ENCODE measurements around the gene KLHL6. TPM values are rescaled to one million over a fixed set of nuclear protein-coding genes. Genes with fewer than 3 reads are reported as not detected.
"Not testable (repeated sequence)": the region's sequence is repeated elsewhere in the genome, so short reads cannot be mapped to it uniquely, and the experiment has no call there.

The KLHL6 gene
- polyA plus RNA-seq, 1 donor = 1.1 TPM

- no peak for DNase-seq
Measured at GRCh38 chr3:183487016-183487415, 68.5 kb downstream of the KLHL6 start.

DNA sequence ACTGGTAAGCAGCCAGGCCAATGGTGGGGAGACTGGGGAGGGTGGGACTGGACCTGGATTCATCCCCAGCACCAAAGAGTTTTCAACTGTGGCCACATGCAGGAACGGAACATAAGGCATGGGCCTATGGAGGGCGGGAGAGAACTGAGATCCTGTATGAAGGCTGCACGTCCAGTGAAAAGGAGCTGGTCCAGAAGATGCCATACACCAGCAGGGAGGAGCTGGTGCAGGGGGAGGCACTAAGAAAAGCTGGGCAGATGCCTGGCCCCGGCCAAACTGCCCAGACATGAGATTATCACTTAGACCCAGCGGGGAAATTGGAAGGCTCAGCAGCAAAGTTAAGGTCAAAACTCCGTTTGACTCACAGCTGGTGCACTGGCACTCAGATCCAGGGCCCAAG lies 69.0 kb downstream of the KLHL6 start:
- no peak for DNase-seq

DNA sequence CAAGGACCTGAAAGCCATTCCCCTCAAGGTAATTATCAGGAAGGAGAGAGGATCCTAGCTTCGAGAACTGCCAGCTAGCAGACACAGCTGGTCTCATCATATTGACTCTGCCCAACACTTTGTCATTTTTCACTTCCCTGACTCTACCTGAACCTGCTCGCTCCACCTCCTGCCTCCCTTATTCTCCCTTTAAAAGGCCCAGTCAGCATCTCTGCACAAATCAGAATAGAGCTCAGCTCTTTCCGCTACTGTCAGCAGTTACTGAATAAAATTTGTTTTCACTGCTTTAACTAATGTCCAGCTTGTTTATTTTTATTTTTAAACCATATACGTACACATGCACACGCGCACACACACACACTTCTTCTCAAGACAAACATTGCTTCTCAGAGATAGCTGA lies 69.9 kb downstream of the KLHL6 start:
- no peak for DNase-seq

- DNase-seq = no peak
Measured at GRCh38 chr3:183485093-183485492, 70.4 kb downstream of the KLHL6 start.

- DNase-seq = no peak
Measured at GRCh38 chr3:183484431-183485075, 71.0 kb downstream of the KLHL6 start.

GRCh38 chr3:183481582-183481981 lies 73.9 kb downstream of the KLHL6 start:
- no peak for DNase-seq

GRCh38 chr3:183478501-183478900 lies 77.0 kb downstream of the KLHL6 start:
- no peak for DNase-seq

DNA sequence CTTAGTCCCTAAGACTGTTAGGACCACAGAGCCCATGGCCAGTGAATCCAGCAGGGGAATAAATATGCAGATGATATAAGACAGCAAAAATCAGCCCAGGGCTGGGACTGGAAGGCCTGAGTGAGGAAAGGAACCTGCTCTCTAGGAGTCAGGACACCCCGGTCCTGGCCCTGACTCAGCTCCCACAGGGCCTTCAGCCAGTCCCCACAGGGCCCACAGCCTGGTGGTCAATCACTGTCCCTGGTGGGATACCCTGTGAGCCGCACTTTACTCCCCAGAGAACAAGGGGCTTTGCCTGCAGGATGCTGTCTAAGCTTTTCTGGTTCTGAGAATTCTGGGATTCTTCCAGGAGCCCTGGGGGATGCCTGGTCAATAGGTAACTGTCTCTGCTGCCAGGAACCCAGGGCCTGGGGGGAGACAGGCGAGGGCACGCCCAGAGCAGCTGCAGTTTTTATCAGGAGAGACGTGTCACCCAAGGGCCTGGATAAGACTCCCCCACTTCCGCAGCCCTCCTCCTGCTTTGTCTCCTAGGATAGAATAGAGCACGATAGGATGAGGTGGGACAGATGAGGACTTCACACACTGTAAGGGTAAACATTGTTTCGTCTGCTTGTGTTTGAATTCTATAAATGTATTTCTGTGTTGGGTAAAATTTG lies 77.6 kb downstream of the KLHL6 start:
- no peak for DNase-seq

DNA sequence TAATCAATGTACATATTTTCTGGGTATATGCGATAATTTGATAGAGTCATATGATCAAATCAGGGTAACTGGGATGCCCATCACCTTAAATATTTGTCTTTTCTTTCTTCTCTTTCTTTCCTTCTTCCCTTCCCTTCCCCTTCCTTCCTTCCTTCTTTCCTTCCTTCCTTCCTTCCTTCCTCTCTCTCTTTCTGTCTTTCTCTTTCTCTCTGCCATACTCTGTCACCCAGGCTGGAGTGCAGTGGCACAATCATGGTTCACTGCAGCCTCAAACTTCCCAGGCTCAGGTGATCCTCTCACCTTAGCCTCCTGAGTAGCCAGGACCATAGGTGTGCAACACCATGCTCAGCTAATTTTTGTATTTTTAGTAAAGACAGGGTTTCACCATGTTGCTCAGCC lies 79.7 kb downstream of the KLHL6 start:
- DNase-seq = not testable (repeated sequence)

DNA sequence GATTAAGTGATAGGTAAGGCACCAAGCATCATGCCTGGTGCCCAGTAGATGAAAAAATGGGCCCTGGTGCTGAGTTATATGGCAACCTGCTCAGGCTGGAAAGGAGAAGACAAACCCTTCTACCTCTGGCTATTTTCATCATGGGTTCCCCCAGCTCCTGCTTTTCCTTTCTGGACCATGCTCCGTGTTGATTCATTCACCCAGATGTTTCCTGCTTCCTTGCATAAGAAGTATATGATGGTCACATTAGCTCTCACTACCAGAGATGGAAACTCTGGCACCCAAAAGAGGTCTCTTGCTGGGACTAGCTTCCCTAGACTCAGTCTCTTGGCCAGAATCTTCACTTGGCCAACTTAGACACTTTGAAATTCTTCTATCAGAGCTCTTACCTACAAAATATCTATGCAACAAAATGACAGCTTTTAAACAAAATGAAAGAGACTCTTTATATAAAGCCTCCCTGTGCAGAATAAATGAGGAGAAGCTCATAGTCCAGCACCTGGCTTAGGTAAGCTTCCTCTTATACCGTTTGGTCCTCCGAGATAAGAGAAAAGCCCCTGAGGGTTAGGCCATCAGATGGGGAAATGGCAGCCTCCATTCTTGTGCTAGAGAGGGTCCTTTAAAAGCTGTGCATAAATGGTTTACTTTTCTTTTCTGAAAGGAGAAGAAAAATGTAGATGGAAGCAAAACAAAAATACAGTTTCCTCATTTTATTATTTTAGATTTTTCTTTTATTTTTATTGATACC lies 80.3 kb downstream of the KLHL6 start:
- no peak for DNase-seq

GRCh38 chr3:183473969-183474368 lies 81.5 kb downstream of the KLHL6 start:
- DNase-seq = no peak

GRCh38 chr3:183472155-183472554 lies 83.4 kb downstream of the KLHL6 start:
- no peak for DNase-seq

- no peak for DNase-seq
Measured at GRCh38 chr3:183468424-183468823, 87.1 kb downstream of the KLHL6 start.

GRCh38 chr3:183466575-183466974 lies 88.9 kb downstream of the KLHL6 start:
- no peak for DNase-seq

DNA sequence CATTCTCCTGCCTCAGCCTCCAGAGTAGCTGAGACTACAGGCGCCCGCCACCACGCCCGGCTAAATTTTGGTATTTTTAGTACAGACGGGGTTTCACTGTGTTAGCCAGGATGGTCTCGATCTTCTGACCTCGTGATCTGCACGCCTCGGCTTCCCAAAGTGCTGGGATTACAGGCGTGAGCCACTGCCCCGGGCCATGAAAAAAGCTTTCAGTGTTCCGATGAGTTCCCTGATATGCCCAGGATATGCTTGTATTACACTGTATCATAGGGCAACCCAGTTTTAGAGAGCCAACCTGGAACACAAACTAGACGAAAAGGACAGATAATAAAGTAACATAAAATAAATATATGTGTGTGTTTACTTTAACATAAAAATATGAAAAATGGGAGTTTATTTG lies 89.8 kb downstream of the KLHL6 start:
- DNase-seq = not testable (repeated sequence)

GRCh38 chr3:183464480-183464879 lies 91.0 kb downstream of the KLHL6 start:
- no peak for DNase-seq

DNA sequence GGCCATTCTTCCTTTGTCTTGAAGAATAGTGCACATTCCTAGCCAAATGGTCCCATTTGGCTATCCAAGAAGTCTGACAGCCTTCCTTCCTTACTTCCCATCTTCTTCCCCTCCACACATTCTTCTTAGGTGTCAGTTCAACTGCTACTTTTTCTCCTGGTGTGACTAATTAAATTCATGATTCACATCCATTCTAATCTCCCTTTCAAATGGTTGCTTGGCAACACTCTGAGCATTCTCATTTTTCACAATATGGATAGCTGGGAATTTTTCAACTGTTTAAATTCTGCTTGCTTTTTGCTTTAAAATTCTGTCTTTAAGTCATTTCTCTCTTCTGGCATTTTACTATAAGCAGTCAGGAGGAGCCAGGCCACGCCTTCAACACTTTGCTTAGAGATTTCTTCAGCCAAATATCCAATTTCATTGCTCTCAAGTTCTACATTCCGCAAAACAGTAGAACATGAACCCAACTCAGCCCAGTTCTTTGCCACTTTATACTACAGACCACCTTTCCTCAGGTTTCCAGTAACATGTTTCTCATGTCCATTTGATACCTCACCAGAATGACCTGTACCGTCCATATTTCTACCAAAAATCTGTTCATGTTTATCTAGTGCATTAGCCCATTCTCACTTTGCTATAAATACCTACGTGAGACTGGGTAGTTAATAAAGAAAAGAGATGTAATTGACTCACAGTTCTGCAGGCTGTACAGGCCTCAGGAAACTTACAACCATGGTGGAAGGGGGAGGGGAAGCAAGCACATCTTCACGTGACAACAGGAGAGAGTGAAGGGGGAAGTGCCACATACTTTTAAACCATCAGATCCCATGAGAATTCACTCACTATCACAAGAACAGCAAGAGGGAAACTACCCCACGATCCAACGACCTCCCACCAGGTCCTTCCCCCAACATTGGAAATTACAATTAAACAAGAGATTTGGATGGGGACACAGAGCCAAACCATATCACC lies 95.1 kb downstream of the KLHL6 start:
- no peak for DNase-seq

DNA sequence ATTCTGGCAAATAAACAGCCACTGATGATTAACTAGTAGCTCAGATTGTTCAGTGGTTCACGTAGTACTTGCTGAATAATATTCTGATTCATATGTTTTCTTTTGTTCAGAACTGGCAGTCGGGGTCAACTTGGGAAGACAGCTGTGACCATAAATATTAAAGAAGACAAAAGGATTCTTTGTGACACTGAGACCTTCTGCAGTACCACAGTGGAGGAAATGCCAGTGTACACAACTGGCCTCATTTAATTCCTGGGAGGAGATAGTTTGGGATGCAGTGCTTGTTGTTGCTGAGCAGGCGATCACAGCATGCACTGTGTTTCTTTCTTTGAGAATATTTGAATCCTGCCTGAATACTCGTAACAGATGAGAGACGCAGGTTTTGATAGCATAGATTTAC lies 100.4 kb downstream of the KLHL6 start:
- DNase-seq = no peak

- DNase-seq = no peak
Measured at GRCh38 chr3:183454064-183454463, 101.4 kb downstream of the KLHL6 start.

- DNase-seq = no peak
Measured at GRCh38 chr3:183449791-183450190, 105.7 kb downstream of the KLHL6 start.

DNA sequence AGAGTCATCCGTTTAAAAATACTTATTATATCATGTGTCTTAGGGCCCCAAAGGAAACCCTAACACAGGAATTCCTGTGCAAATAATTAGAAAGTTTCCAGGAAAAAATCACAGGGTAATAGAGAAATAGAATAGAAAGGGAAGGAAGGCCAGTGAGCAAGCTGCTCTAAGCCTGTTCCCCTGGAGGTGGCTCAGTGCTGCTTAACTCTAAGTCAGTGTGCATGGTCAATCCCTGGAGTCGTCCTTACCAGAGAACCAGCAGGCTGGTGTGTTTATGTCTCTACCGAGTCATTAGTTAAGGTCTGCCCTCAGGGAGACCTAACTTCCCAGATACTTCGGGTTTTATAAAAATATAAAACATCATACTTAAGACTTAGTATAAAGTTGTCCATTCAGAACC lies 106.1 kb downstream of the KLHL6 start:
- DNase-seq = no peak
